Activated CD8-positive, alpha-beta memory T cell treated with anti-CD3 and anti-CD28 coated beads, Interleukin-2, amount 50 U/mL, for 1 hour (primary cell): ENCODE data around the gene CAPN7.

Experiments
- DNase-seq: peaks from one replicate; pipeline ENCODE4 v3.0.0-alpha.2; 2020; ENCODE audit errors: extremely low read depth

The CAPN7 gene

GRCh38 chr3:15273227-15273626, 67.2 kb downstream of the CAPN7 start:
- no peak for DNase-seq

- no peak for DNase-seq
Observed at GRCh38 chr3:15276028-15276724, 70.1 kb downstream of the CAPN7 start.

GRCh38 chr3:15277861-15278500, 71.9 kb downstream of the CAPN7 start:
- no peak for DNase-seq

DNA sequence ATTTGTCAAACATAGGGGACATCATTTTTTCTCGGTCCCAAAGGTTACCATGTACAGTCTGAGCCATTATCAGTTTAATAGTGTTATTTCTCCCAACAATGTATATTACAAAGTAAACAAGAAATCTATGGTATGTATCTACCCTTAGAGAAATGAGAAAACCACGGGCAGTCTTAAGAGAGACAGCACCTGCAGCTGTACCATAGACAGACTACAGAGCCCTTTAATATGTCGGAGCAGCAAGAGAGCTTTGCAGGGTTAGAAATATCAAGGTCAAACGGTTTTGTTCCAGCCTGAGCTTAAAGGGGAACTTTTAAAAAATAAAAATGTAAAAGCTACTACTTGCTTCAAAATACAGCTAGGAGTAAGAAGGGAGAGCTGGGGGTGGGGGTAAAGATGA, 73.2 kb downstream of the CAPN7 start:
- no peak for DNase-seq

DNA sequence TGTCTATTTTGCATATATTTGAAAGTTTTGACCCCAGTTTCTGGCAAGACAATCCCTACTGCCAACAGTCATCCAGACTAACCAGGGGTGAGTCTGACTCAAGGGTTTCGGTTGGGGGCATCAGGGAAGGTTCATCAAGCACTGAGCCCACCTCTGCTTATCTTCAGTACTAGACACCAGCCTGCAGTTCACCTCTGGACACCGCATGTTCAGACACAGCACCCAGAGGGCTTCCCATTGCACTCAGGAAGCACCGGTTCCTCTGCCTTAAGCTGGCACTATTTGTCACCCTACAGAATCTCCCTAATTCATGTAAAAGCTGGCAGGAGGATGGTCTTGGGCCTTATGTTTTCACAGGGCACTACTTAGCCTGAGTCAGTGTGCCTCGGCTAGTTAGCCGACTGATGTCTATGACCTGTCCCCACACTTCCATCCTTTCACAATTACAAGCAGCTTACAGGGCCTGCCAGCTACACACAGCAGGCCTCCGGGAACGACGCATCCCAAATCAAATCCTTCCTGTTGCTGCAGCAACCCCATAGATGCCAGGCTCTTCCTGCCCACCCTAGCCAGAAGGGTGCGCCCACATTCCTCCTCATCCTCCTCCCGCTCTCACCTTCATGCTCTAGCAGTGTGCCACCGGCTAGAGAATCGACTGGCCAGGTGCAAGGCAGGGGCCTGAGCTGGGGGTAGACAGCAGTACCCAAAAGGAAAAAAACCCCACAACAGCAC, 73.8 kb downstream of the CAPN7 start:
- DNase-seq = no peak

- DNase-seq = no peak
Observed at GRCh38 chr3:15280853-15281532, 74.9 kb downstream of the CAPN7 start.

DNA sequence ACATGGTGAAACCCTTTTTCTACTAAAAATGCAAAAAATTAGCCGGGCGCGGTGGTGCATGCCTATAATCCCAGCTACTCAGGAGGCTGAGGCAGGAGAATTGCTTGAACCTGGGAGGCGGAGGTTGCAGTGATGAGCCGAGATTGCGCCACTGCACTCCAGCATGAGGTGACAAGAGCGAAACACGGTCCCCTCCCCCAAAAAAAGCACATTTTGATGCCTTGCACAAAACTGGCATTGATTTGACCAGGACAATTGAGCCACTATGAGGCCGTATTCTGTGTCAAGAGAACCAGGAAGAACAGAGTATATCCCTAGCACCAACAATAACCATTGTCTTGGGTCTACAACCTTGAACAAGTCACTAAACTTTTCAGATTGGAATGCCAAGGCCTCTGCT, 75.8 kb downstream of the CAPN7 start:
- DNase-seq = no peak

DNA sequence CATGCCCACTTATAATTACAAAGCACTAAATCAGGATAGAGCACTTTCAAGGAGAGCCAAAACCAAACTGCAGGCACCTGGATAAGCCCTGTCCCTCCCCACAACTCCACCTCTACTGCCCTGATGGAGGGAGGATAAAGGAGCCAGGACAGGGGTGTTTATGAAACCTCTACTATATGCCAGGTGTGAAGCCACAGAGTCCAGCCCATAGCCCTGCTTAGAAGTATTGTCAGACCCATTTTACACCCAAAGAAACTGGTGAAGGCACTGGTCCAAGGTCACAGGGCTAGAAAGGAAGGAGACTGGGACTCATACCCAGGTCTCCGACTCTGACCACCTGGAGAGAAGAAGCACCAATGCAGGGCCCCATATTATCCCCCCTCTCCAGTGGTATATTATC, 77.7 kb downstream of the CAPN7 start:
- no peak for DNase-seq

DNA sequence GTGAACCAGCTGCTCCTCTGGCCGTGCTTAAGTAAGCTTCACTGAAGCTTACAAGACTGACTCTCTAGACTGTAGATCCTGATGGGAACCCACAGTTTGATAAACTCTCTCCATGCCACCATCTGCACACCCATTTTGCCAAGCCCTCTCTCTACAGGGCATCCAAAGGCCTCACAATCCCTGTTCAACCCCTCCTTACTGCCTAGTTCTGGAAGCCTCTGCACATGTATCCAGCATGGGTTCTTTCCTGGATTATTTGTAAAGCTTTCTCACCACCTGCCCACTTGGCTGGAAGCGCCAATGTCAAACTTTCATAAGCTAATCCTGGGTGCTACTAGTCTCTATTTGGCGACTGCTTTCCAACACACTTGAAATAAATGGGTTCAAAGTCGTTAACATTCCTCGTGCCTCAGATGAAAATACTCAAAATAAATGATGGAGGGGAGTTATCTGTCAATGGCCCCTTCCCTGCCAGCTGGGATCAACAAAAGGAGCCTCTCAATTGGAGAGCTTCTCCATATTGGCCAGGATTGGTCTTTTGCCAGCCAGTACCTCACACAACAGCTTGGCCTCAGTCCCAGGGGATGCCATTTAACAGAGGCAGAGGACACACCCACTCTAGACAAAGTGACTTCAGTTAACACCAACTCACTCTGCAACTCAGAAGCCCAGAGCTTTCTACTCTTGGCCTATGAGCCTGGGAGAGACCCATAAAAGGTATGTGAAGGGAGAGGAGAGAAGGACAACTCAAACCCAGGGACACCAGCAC, 78.3 kb downstream of the CAPN7 start:
- no peak for DNase-seq

DNA sequence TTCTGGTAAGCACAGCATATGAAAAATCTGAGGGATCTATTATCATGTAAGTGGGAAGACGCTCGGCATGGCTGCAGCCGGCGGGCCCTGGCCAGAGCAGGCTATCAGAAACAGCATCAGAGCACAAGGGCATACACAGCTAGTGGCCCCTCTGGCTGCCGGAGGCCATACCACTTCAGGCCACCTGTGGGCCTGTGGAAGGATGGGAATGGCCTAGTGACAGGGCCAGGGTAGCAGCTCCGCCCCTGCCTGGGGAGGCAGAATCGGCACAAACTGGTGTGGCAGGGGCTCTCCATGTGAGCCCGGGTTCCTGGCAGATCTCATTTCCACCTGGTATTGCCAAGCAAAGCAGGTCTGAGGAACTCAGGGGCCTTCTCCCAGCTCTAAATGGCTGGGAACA, 80.0 kb downstream of the CAPN7 start:
- DNase-seq = no peak

- no peak for DNase-seq
Observed at GRCh38 chr3:15287565-15288330, 81.7 kb downstream of the CAPN7 start.

GRCh38 chr3:15288331-15289035, 82.4 kb downstream of the CAPN7 start:
- DNase-seq = no peak

- no peak for DNase-seq
Observed at GRCh38 chr3:15289661-15290060, 83.6 kb downstream of the CAPN7 start.

- no peak for DNase-seq
Observed at GRCh38 chr3:15290736-15291135, 84.7 kb downstream of the CAPN7 start.

GRCh38 chr3:15291589-15292541, 85.8 kb downstream of the CAPN7 start:
- peak; percentile 54 for DNase-seq

- DNase-seq = no peak
Observed at GRCh38 chr3:15292765-15293522, 86.9 kb downstream of the CAPN7 start.

- DNase-seq = no peak
Observed at GRCh38 chr3:15294929-15295328, 88.9 kb downstream of the CAPN7 start.

GRCh38 chr3:15295506-15295905, 89.5 kb downstream of the CAPN7 start:
- no peak for DNase-seq
